HG02798 (cell line): ENCODE data around the gene WDR44.
"Not testable (repeated sequence)": the region's sequence is repeated elsewhere in the genome, so short reads cannot be mapped to it uniquely, and the experiment has no call there.

ENCODE experiments used
- ATAC-seq: cut with Tn5 transposase; IDR thresholded peaks from one replicate; pipeline ENCODE4 v1.9.1; 2021; ENCODE audit warnings: mild to moderate bottlenecking; ENCODE audit not compliant: unreplicated experiment, poor library complexity

Gene WDR44

DNA sequence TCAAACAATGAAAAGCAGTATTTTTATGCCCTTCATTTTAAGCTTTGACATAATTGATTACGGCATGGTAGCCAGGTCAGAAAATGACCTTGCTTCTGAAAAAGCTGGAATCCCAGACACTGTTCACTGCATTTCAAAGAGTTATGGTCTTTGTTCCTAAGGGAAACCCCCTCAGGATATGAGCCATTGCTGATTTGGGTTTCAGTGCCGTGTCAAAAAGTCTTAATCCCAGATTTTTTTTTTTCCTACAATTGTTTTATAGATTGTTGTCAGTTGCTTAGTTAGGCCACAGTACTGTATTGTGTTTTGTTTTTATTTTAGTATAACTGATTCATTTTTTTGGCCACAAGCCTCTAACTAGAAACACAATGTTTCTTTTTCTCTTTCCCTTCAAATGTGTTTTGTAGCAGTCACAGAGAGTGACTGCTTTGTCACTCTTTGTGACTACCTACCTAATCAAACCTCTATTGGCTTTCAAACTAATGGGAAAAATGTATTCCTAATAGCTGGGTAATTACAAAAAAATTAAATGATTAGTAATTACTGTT, 10.3 kb downstream of the WDR44 start:
- ATAC-seq, result no peak

- no peak for ATAC-seq
Measured at GRCh38 chrX:118360429-118361125, 14.7 kb downstream of the WDR44 start.

DNA sequence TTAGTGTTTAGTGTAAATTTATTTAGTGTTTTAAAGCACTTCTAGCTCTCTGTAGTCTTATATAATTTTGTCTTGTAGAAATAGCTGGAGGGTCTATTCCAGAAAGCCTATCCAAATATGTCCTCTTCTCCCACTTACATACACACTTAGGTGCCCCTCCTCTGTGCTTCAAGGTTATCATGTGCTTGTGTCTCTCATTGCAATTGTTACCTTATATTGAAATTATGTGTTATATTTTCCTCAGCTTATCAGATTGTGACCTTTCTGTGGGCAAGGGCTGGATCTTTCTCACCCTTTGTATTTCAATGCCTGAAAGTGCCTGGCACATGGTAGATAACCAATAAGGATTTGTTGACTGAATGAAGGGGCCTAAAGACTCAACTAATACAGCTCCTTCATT, 18.4 kb downstream of the WDR44 start:
- ATAC-seq, result no peak

DNA sequence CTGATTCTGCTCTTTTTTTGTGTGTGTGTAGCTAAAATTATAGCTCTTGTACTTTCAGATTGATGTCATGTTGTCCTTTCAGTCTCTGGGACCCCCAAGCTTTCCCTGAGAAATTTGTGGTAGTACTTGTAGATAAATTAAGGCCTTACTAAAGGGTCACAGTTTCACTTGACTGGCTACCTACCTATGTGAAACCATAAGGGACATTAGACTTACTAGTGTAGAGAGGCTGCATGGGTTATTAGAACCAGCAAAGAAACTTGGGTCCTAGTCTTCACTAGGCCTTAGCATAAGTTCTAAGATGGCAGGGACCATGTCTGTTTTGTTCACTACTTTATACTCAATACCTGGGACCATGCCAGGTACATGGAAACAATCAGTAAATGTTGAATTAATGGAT, 21.4 kb downstream of the WDR44 start:
- ATAC-seq, result no peak

- no peak for ATAC-seq
Measured at GRCh38 chrX:118368398-118368797, 22.5 kb downstream of the WDR44 start.

DNA sequence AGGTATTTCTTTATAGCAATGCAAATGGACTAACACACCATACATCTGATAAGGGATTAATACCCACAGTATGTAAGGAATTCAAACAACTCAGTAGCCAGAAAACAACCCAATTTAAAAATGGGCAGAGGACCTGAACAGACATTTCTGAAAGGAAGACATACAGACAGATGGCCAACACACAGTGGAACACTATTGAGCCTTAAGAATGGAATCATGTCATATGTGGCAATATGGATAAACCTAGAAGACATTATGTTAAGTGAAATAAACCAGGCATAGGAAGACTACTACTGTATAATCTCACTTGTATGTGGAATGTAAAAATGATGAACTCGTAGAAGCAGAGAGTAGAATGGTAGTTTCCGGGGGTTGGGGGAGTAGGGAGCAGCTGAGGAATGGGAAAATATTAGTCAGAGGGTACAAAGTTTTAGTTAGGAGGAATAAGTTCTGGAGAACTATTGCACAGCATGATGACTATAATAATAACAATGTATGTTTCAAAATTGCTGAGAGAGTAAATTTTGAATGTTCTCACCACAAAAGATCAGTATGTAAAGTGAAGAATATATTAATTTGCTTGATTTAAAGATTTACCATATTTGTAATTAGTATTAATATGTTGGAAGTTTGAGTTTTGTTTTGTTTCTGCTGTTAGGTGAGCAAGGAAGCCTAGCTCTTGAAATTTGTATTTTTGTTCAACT, 25.2 kb downstream of the WDR44 start:
- ATAC-seq, result no peak

- no peak for ATAC-seq
Measured at GRCh38 chrX:118373538-118373937, 27.6 kb downstream of the WDR44 start.

DNA sequence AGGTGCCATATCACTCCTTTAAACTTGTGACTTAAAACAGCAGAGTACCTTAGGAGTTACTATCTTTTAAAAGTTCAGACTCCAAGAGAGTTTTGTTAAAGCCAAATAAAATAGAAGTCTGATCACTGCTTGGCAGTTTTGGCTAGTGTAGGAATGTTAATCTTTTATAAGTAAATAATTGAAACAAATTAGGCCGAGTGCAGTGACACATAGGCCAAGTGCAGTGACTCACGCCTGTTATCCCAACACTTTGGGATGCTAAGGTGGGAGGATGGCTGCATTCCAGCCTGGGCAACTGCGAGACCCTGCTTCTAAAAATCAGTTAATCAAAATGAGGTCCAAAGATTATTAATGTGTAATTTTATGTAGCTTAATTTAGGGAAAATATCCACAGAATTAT, 37.2 kb downstream of the WDR44 start:
- no peak for ATAC-seq

GRCh38 chrX:118392716-118393115, 46.8 kb downstream of the WDR44 start:
- ATAC-seq, result peak; percentile 62

DNA sequence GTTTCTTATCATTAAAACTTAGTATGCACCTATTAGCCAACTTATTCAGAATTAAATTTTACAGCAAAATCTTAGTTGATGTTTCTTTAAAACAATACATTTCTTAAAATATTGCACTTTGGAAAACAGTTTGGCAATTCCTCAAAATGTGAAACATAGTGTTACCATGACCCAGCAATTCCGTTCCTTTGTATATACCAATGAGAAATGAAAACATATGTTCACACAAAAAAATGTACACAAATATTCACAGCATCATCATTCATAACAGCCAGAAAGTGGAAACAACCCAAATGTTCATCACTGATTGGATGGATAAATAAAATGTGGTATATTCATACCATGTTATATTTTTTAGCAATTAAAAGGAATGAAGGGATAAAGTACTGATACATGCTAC, 50.2 kb downstream of the WDR44 start:
- ATAC-seq, result no peak

- no peak for ATAC-seq
Measured at GRCh38 chrX:118418811-118419251, 72.9 kb downstream of the WDR44 start.

- peak; percentile 71 for ATAC-seq
Measured at GRCh38 chrX:118420462-118420861, 74.6 kb downstream of the WDR44 start.

DNA sequence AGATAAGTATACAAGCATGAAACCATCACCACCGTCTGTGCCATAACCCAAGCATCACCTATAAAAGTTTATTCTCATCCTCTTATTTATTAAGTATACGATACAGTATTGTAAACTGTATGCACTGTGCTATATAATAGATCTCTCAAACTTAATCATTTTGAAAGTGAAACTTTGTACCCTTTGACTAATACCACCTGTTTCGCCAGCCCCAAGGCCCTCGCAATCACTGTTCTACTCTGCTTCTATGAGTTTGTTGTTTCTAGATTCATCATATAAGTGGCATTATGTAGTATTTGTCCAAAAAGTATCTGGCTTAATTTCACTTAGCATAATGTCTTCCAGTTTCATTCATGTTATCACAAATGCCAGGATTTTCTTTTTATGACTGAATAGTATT, 77.7 kb downstream of the WDR44 start:
- ATAC-seq, result peak; percentile 97

DNA sequence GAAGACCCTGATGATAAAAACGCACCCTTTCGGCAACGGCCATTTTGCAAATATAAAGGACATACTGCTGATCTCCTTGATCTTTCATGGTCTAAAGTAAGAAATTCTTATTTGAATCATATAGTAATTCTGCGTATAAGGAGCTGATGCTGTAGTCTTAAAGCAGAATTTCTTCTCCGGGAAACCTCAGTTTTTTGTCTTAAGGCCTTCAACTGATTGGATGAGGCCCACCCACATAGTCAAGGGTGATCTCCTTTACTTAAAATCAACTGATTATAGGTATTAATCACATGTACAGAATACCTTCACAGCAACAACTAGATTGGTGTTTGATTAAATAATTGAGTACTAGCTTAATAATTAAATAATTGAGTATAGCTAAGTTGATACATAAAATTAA, 86.9 kb downstream of the WDR44 start:
- ATAC-seq, result no peak

DNA sequence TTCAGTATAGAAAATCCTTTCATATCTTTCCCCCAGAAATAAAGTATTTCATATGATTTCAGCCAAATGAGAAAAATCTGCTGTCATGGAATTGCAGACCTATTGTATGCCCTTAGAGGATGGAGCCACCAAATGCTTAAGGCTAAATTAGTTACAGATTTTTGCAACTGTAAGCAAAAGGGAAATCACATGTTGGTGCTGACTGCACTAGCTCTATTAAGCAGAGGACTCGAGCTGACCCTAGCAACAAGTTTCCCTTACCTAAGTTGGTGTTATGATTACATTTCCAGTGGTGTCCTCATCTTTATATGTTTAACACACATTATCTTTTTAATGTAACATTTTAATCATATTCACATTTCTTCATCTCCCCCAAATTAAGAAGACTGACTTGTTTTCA, 91.4 kb downstream of the WDR44 start:
- ATAC-seq, result no peak

DNA sequence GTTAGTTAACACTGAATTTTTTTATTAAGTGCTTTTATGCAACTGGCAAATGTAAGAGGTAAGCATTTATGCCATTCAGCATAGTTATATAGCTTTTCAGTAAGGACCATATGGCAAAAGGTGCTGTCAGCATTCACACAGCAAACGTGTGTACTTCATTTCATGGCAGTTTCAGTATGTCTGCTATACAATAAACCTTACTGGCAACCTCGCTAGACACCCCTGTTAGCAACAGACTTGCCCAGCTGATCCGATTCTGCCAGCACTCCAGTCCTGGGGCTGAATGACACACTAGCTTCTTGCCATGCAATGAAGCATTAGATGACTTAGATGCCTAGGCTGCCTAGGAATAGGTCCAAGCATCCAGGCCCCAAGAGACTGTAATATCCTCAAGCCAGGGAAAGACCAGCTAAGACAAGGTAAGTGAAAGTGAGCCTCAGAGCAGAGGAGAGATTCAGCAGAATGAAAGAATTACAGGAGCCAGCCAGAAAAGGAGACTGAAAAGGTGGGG, 102.4 kb downstream of the WDR44 start:
- no peak for ATAC-seq

GRCh38 chrX:118455013-118455412, 109.1 kb downstream of the WDR44 start:
- no peak for ATAC-seq

DNA sequence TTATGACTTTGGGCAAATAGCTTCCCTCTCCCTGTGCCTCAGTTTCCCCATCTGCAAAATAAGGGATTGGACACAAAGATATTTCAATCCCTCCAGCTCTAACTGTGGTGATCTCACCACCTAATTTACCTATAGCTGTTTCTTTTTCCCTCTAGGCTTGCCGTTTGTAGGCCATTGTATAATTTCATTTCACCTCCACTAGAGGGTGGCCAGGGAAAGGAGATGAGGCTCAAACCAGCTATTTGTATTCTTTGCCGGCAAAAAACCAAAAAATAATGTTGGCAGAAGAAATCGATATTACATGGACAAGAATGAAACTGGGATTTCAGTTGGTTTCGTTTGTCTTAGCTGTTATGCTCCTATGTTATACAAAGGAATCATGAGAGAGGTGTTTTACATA, 113.6 kb downstream of the WDR44 start:
- ATAC-seq, result no peak

DNA sequence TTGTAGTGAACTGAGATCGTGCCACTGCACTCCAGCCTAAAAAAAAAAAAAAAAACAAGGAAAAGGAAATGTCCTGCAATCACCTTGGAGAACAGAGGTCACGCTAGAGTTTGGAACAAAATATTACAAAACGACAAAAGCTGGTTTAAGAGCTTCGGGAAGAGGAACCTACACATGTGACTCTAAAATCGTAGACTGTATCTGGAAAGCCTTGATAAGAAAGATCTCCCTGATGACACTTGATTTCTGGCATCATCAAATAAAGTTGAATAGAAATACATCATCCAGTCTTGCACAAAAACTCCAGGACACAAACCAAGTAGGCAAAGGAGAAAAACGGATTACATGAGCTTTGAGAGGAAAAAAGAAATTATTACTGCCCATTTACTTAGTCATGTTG, 118.6 kb downstream of the WDR44 start:
- no peak for ATAC-seq

DNA sequence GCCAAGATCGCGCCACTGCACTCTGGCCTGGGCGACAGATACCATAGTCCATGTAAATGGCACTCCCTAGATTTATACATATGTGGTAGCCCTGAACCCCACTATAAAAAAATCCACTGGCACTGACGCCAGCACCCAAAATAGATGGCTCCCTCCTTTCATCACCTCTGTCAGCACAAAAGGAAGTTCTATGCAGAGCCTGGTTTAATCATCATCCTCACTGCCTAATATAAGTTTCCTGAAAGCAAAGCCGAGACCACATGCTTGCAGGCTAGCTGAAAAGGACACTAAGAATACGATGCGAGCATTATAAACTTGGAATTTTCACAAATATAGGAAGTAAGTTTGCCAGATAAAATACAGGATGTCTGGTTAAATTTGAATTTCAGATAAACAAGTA, 122.2 kb downstream of the WDR44 start:
- no peak for ATAC-seq

DNA sequence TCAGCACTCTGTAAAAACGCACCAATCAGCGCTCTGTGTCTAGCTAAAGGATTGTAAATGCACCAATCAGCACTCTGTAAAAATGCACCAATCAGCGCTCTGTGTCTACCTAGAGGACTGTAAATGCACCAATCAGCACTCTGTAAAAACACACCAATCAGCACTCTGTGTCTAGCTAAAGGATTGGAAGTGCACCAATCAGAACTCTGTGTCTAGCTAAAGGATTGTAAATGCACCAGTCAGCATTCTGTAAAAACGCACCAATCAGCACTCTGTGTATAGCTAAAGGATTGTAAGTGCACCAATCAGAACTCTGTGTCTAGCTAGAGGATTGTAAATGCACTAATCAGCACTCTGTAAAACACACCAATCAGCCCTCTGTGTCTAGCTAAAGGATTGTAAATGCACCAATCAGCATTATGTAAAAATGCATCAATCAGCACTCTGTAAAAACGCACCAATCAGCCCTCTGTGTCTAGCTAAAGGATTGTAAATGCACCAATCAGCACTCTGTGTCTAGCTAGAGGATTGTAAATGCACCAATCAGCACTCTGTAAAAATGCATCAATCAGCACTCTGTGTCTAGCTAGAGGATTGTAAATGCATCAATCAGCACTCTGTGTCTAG, 124.9 kb downstream of the WDR44 start:
- not testable (repeated sequence) for ATAC-seq
